MM.1S (cell line): ENCODE data around the gene HOXB3.

Experiments
- DNase-seq: peaks from one replicate; pipeline ENCODE4 v3.0.0-alpha.2; 2015
- H2AFZ ChIP-seq: fragments of 300-600 bp; sonication (generic); 2 replicates; pipeline ENCODE4 v1.6.0; 2016; ENCODE audit warnings: antibody characterized with exemption, low read length
- H3F3A ChIP-seq: fragments of 300-600 bp; sonication (generic); 2 replicates; pipeline ENCODE4 v1.6.1; 2016; ENCODE audit warnings: mild to moderate bottlenecking, antibody characterized with exemption, low read length, moderate library complexity, mixed read lengths; ENCODE audit not compliant: insufficient read depth
- H3K27ac ChIP-seq: fragments of 300-600 bp; sonication (generic); 2 replicates; pipeline ENCODE4 v1.5.1; 2016; ENCODE audit warnings: mild to moderate bottlenecking, low read length
- H3K27me3 ChIP-seq: fragments of 300-600 bp; sonication (generic); replicated peaks from 2 replicates; pipeline ENCODE4 v1.6.0; 2016; ENCODE audit warnings: low read length; ENCODE audit not compliant: insufficient read depth
- H3K36me3 ChIP-seq: fragments of 300-600 bp; sonication (generic); replicated peaks from 2 replicates; pipeline ENCODE4 v1.6.1; 2016; ENCODE audit warnings: mild to moderate bottlenecking, low read length, mixed read lengths; ENCODE audit not compliant: insufficient read depth
- H3K4me1 ChIP-seq: fragments of 300-600 bp; sonication (generic); 2 replicates; pipeline ENCODE4 v1.6.1; 2016; ENCODE audit warnings: low read length, mixed read lengths
- H3K4me2 ChIP-seq: fragments of 300-600 bp; sonication (generic); 2 replicates; pipeline ENCODE4 v1.6.0; 2016; ENCODE audit warnings: low read depth, low read length
- H3K4me3 ChIP-seq: fragments of 300-600 bp; sonication (generic); 2 replicates; pipeline ENCODE4 v1.5.1; 2016; ENCODE audit warnings: low read length, mixed read lengths
- H3K79me2 ChIP-seq: fragments of 300-600 bp; sonication (generic); 2 replicates; pipeline ENCODE4 v1.6.1; 2016; ENCODE audit warnings: mixed run types, low read length, mixed read lengths
- H3K9ac ChIP-seq: fragments of 300-600 bp; sonication (generic); 2 replicates; pipeline ENCODE4 v1.6.1; 2016; ENCODE audit warnings: low read length, mixed read lengths
- H3K9me2 ChIP-seq: fragments of 300-600 bp; sonication (generic); replicated peaks from 2 replicates; pipeline ENCODE4 v1.6.1; 2016; ENCODE audit warnings: mild to moderate bottlenecking, low read length, mixed read lengths; ENCODE audit not compliant: insufficient read depth
- H3K9me3 ChIP-seq: fragments of 300-600 bp; sonication (generic); replicated peaks from 2 replicates; pipeline ENCODE4 v1.6.1; 2016; ENCODE audit warnings: mild to moderate bottlenecking, low read length, mixed read lengths; ENCODE audit not compliant: insufficient read depth
- H4K20me1 ChIP-seq: fragments of 300-600 bp; sonication (generic); 2 replicates; pipeline ENCODE4 v1.6.1; 2016; ENCODE audit warnings: mild to moderate bottlenecking, low read length, moderate library complexity, mixed read lengths; ENCODE audit not compliant: insufficient read depth
- CTCF ChIP-seq: fragments of 300-600 bp; sonication (generic); IDR thresholded peaks from 2 replicates; pipeline ENCODE4 v1.5.1; 2016; ENCODE audit warnings: antibody characterized with exemption, low read length, mixed read lengths
- EZH2 ChIP-seq: fragments of 300-600 bp; sonication (generic); optimal IDR thresholded peaks from 2 replicates; pipeline ENCODE3; 2017; ENCODE audit warnings: low read depth, mild to moderate bottlenecking, antibody characterized with exemption, low read length, mixed read lengths
- EZH2phosphoT487 ChIP-seq: fragments of 300-600 bp; sonication (generic); IDR thresholded peaks from 2 replicates; pipeline ENCODE4 v1.6.1; 2018; ENCODE audit warnings: antibody characterized with exemption, low read length

HOXB3 gene

GRCh38 chr17:48591255-48592056 lies 1.4 kb upstream of the HOXB3 start:
- H3K4me2 ChIP-seq: no peak overlapping the region
- H4K20me1 ChIP-seq: no peaks in the 10 kb centered on the region
- no peaks in the 10 kb centered on the region for H3K9me2 ChIP-seq
- TF ChIP-seq CTCF (no peak), EZH2phosphoT487 (no peak), EZH2 (no peak)
- peaks cover 31% of the 10 kb centered on the region for H3K27me3 ChIP-seq
- H3K9me3 ChIP-seq: no peaks in the 10 kb centered on the region
- no peak overlapping the region for H3K9ac ChIP-seq
- H3K36me3 ChIP-seq: no peaks in the 10 kb centered on the region
- peaks cover 6% of the 10 kb centered on the region for H3K4me1 ChIP-seq
- H2AFZ ChIP-seq: no peak overlapping the region
- no peak overlapping the region for H3K27ac ChIP-seq
- H3K79me2 ChIP-seq: no peaks in the 10 kb centered on the region
- H3K4me3 ChIP-seq: no peak overlapping the region
- H3F3A ChIP-seq: no peaks in the 10 kb centered on the region
- DNase-seq: no peak

GRCh38 chr17:48590607-48591161 lies 643 bp upstream of the HOXB3 start:
- no peaks in the 10 kb centered on the region for H3F3A ChIP-seq
- H2AFZ ChIP-seq: no peak overlapping the region
- H4K20me1 ChIP-seq: no peaks in the 10 kb centered on the region
- H3K4me2 ChIP-seq: no peak overlapping the region
- DNase-seq: no peak
- H3K9me3 ChIP-seq: no peaks in the 10 kb centered on the region
- H3K27ac ChIP-seq: no peak overlapping the region
- no peaks in the 10 kb centered on the region for H3K79me2 ChIP-seq
- TF ChIP-seq EZH2 (no peak), EZH2phosphoT487 (no peak), CTCF (no peak)
- H3K9me2 ChIP-seq: no peaks in the 10 kb centered on the region
- H3K4me1 ChIP-seq: peaks cover 6% of the 10 kb centered on the region
- H3K4me3 ChIP-seq: no peak overlapping the region
- H3K27me3 ChIP-seq: peaks cover 24% of the 10 kb centered on the region
- no peak overlapping the region for H3K9ac ChIP-seq
- no peaks in the 10 kb centered on the region for H3K36me3 ChIP-seq

- no peaks in the 10 kb centered on the region for H3K79me2 ChIP-seq
Observed at GRCh38 chr17:48589060-48589830, 796 bp downstream of the HOXB3 start.

More at GRCh38 chr17:48589060-48589830, 796 bp downstream of the HOXB3 start:
- Histone ChIP-seq H3K27ac (no peak overlapping the region), H3K36me3 (no peaks in the 10 kb centered on the region), H2AFZ (no peak overlapping the region), H3K4me2 (no peak overlapping the region), H3K9ac (no peak overlapping the region), H3K4me1 (peaks cover 6% of the 10 kb centered on the region), H3K9me2 (no peaks in the 10 kb centered on the region), H3F3A (no peaks in the 10 kb centered on the region), H3K9me3 (no peaks in the 10 kb centered on the region), H3K27me3 (peaks cover 17% of the 10 kb centered on the region), H4K20me1 (no peaks in the 10 kb centered on the region), H3K4me3 (no peak overlapping the region)
- no peak for DNase-seq
- no peak for TF ChIP-seq EZH2
- TF ChIP-seq CTCF: no peak
- TF ChIP-seq EZH2phosphoT487: no peak
